Mucosa of stomach (tissue), 1 donor: ENCODE results near the gene AUTS2.

Experiments used
- H3K27me3 ChIP-seq: one replicate; pipeline ENCODE4 v1.7.0; 2013; ENCODE audit warnings: mild to moderate bottlenecking, low read length; ENCODE audit not compliant: control insufficient read depth, insufficient read depth
- H3K36me3 ChIP-seq: one replicate; pipeline ENCODE4 v1.7.0; 2013; ENCODE audit warnings: low read length; ENCODE audit not compliant: control insufficient read depth, insufficient read depth
- H3K4me1 ChIP-seq: one replicate; pipeline ENCODE4 v1.7.0; 2013; ENCODE audit warnings: mild to moderate bottlenecking, low read length; ENCODE audit not compliant: control insufficient read depth, insufficient read depth
- H3K4me3 ChIP-seq: one replicate; pipeline ENCODE4 v1.7.0; 2013; ENCODE audit warnings: low read length
- H3K9ac ChIP-seq: one replicate; pipeline ENCODE4 v1.7.0; 2013; ENCODE audit warnings: mild to moderate bottlenecking, low read length, moderate library complexity
- H3K9me3 ChIP-seq: one replicate; pipeline ENCODE4 v1.7.0; 2013; ENCODE audit warnings: mild to moderate bottlenecking, low read length, moderate library complexity; ENCODE audit not compliant: control insufficient read depth
- donor health status: Pancreatic carcinoma.

The AUTS2 gene

DNA sequence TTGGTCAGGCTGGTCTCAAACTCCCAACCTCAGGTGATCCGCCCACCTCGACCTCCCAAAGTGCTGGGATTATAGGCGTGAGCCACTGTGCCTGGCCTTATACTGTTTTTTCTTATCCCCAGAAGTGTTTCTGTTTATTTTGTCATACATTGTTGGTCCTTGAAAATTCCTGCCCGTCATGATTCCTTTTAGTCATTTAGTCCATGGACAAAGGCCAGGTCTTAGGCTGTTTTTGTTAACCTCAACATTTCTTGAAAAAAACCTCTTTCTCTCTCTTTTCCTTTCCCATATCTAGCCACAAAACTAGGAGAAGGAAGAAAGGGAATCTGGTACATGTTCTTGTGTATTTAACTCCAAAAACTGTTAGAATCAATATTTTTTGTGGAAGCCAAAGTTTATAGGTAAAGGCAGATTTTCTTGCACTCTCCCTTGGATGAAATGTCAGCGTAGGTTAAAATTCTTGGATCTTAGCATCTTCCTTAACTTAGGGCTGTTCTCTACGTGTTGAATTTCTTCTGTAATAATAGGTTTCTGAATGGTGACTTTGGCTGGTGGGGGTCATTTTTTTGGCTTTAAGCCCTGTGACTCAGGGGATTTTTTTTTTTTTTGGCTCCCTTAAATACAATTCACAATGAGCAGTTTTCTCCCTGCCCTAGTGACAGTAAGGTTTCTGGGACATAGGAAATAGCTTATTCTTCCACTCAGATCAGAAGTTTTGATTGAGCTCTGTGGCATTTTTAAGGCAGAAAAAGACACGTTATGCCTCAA lies 500.8 kb downstream of the AUTS2 start:
- Histone ChIP-seq H3K9ac (no peak overlapping the region), H3K27me3 (no peaks in the 10 kb centered on the region), H3K4me1 (no peaks in the 10 kb centered on the region), H3K36me3 (no peaks in the 10 kb centered on the region), H3K4me3 (no peak overlapping the region), H3K9me3 (no peaks in the 10 kb centered on the region)

DNA sequence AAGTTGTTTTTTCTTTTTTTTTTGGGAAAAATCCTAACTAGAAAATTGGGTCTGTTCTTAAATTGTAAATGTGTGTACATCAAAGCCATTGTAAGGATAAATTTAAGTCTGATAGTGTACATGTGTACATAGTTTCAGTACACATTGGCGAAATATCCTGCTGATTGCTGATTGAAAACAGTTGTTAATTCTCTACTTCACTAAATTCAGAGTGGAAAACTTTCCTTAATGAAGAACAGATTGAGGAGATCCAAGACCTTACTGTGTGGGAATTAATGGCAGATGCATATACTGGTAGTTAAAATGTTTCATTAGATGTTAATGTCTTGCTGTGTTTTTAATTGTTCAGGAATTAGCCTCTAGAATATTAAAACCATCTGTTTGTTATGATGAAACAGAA lies 506.0 kb downstream of the AUTS2 start:
- no peaks in the 10 kb centered on the region for H3K27me3 ChIP-seq
- no peak overlapping the region for H3K9ac ChIP-seq
- no peak overlapping the region for H3K4me3 ChIP-seq
- no peaks in the 10 kb centered on the region for H3K4me1 ChIP-seq
- H3K9me3 ChIP-seq: no peaks in the 10 kb centered on the region
- H3K36me3 ChIP-seq: no peaks in the 10 kb centered on the region

DNA sequence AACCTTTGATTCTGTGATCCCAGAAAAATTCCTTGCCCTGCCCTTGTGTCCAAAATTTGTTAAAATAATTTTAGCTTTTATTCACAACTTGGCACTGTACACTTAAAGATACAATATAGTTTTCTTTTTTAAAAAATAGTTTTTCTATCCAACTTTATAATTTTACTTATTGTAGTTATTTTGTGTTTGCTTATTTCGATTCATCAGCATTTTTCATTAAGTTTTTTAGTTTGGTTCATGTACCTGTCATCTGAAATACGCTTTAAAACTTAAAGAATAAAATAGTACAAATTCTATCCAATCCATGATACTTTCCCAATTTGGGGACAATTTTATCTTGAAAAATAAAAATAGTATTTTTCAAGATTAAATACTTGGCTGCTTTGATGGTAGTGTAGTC lies 514.8 kb downstream of the AUTS2 start:
- Histone ChIP-seq H3K27me3 (no peaks in the 10 kb centered on the region), H3K4me1 (no peaks in the 10 kb centered on the region), H3K4me3 (no peak overlapping the region)

DNA sequence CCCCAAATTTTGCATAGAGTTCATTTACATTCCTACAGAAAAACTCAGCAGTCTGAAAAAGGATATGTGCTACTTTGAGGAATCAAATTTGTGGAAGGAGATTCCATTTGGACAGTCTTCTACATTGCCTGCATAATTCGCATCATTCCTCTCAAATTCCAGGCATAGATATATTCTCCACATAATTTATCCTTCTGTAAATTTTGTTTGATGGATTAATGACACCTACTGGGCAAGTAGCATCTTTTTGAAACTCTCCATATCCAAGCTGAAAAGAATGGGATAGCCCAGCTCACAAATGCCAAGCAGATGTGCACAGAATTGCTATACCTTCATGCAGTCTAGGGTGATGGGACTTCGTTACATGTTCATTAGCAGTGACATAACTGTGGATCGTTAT lies 515.3 kb downstream of the AUTS2 start:
- Histone ChIP-seq H3K4me1 (no peaks in the 10 kb centered on the region), H3K9ac (no peak overlapping the region), H3K4me3 (no peak overlapping the region), H3K9me3 (no peaks in the 10 kb centered on the region), H3K27me3 (no peaks in the 10 kb centered on the region), H3K36me3 (no peaks in the 10 kb centered on the region)

More for the DNA sequence above, 514.8 kb downstream of the AUTS2 start:
- no peak overlapping the region for H3K9ac ChIP-seq
- no peaks in the 10 kb centered on the region for H3K9me3 ChIP-seq
- H3K36me3 ChIP-seq: no peaks in the 10 kb centered on the region

DNA sequence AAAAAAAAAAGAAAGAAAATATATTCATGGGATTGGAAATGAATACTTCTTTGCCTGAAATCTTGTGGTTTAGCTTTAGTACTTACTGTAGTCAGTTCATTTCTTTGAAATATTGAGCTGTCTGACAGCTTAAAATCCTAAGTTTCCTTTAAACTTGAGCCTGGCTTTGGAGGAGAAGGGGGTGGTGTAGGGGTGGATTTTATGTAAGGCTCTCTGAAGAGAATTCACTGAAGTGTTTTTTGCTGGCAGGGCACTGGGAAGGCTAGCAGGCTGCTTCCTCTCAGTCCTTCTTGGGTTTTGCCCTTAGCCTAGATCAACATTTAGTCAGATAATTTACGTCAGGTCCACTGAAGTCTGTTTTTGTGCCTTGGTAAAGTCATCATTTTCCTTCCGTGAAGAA lies 516.5 kb downstream of the AUTS2 start:
- Histone ChIP-seq H3K36me3 (no peaks in the 10 kb centered on the region), H3K27me3 (no peaks in the 10 kb centered on the region), H3K9me3 (no peaks in the 10 kb centered on the region), H3K4me3 (no peak overlapping the region), H3K4me1 (no peaks in the 10 kb centered on the region), H3K9ac (no peak overlapping the region)

DNA sequence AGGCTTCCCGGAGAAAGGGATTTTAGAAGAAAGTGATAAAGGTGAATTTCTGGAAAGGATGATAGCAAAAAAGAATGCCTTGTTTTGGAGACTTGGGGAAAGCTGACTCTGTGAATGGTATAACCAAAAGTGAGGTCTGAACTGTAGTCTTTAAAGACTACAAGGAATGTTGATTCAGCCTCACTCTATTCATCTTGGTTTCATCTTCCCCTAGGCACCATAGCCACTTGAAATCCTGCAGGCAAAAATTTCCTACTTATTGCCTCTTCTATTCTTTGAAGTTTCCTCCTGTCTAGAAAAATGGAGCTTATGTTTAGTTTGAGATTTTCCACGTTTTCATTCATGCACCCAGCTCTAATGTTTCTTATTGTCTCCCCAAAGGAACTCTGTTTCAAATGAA lies 518.0 kb downstream of the AUTS2 start:
- Histone ChIP-seq H3K4me1 (no peaks in the 10 kb centered on the region), H3K27me3 (no peaks in the 10 kb centered on the region)

DNA sequence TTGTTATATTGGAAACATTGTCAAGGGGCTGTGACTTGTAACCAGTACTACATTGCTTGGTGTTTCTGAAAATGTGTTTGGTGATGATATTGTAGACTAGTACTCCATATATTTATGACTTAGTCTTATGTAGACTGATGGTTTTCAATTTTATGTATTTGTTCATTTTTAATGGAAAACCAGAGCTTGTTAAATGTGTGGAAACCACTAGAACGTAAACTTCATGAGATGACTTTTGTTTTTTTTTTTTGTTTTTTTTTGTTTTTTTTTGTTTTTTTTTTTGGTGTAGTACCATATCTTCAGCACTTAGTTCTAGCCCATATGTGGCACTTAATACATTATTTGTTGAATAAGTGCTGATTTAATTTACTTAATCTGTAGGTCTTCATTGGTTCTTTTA lies 518.6 kb downstream of the AUTS2 start:
- Histone ChIP-seq H3K27me3 (no peaks in the 10 kb centered on the region), H3K9ac (no peak overlapping the region), H3K36me3 (no peaks in the 10 kb centered on the region), H3K9me3 (no peaks in the 10 kb centered on the region), H3K4me3 (no peak overlapping the region), H3K4me1 (no peaks in the 10 kb centered on the region)

More for the DNA sequence above, 518.0 kb downstream of the AUTS2 start:
- no peak overlapping the region for H3K9ac ChIP-seq
- no peaks in the 10 kb centered on the region for H3K9me3 ChIP-seq
- H3K36me3 ChIP-seq: no peaks in the 10 kb centered on the region
- no peak overlapping the region for H3K4me3 ChIP-seq

DNA sequence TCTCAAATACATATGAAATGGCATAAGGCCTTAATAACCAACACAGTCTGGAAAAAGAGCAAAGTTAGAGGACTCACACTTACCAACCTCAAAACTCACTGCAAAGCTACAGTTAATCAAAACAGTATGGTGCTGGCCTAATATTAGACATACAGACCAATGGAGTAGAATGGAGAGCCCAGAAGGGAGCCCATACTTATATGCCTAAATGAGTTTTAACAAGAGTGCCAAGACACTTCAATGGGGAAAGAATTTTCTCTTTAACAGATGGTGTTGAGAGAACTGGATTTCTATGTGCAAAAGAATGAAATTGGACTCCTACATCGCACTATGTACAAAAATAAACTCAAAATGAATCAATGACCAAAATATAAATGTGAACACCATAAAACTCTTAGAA lies 522.6 kb downstream of the AUTS2 start:
- H3K4me1 ChIP-seq: no peaks in the 10 kb centered on the region
- no peaks in the 10 kb centered on the region for H3K9me3 ChIP-seq
- H3K36me3 ChIP-seq: no peaks in the 10 kb centered on the region
- no peak overlapping the region for H3K4me3 ChIP-seq
- no peaks in the 10 kb centered on the region for H3K27me3 ChIP-seq
- H3K9ac ChIP-seq: no peak overlapping the region

DNA sequence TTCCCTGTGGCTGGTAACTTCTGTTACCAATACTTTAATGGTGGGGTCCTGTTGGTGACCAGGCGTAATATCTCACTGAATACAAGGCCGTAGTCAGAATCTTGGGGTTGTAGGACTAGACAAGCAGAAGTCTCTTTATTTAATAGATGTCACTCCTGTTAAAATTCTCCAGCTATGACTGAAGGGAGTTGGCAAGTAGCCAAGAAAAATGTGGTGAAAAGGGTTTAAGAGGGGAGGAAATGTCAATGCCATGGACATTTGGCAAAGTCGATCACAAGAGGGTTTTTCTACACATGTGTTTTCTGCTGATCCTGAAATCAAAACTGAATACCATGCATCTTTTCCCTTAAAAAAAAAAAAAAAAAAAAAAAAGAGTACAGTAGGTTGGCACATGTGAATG lies 533.5 kb downstream of the AUTS2 start:
- Histone ChIP-seq H3K4me1 (no peaks in the 10 kb centered on the region), H3K9ac (no peak overlapping the region), H3K4me3 (no peak overlapping the region), H3K9me3 (no peaks in the 10 kb centered on the region), H3K36me3 (no peaks in the 10 kb centered on the region), H3K27me3 (no peaks in the 10 kb centered on the region)

DNA sequence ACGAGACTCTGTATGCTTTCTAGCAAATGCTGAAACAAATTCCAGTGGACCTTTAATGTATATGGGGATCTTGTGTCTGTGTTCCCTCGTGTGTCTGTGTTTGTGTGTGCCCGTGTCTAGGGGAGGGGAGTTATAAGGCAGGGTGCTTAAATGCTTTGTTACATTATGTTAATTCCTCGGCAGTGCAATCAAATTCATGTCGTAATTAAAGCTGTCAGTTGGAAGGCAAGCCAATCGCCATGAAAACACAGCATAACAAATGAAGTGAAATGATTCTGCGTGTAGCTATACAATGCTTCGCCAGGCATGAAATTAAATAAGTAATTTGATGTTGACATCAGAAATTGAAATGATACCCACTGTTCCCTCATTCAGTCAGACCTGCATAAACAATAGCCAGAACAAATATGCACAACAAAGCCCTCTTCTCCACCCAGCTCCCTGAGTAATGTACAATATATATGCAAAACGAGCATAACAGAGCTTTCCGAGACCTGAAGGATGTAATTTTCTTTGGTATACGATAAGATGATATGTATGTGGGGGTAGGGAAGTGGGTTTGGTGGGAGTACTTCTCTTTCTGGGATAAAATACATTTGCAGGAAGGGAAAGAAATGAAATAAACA lies 534.1 kb downstream of the AUTS2 start:
- H3K27me3 ChIP-seq: no peaks in the 10 kb centered on the region
- H3K9me3 ChIP-seq: no peaks in the 10 kb centered on the region
- H3K36me3 ChIP-seq: no peaks in the 10 kb centered on the region
- H3K4me3 ChIP-seq: no peak overlapping the region
- H3K9ac ChIP-seq: no peak overlapping the region
- no peaks in the 10 kb centered on the region for H3K4me1 ChIP-seq

DNA sequence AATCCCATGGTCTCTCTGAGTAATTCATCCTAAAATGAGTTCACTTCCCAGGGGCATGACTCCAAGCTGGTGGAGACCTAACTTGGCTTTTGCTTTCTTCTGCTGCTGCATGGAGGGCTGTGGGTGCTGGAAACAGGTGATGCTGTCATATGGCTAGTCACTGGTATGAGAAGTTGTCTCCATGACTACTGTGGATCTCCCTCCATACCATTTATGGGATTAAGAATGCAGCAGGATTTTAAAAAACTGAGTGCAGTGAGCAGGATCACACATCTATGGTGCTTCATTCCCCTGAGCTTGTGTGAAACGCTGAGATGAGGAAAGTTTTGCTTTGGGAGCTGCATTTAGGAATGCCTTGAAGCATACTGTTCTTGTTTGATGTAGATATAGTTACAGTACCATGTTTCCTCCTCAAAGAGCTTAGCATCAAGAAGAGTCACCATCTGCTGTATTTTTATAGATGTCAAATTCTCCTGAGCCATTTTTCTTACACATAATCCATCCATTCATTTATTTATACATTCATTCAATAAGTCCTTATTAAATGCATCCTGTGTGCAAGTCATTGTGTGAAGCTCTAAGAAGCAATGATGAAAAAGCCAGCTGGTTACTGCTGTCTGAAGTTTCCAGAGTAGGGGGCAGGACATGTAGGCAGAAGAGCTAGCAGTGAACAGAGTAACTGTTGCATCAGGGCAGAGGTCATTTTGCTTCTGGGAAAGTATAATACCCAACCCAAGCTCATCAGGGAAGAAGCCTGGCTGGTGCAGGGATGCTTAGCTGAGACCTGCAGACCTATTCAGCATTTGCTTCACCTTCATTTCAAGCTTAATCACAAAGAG lies 534.8 kb downstream of the AUTS2 start:
- Histone ChIP-seq H3K4me3 (no peak overlapping the region), H3K9me3 (no peaks in the 10 kb centered on the region), H3K4me1 (no peaks in the 10 kb centered on the region), H3K27me3 (no peaks in the 10 kb centered on the region), H3K36me3 (no peaks in the 10 kb centered on the region), H3K9ac (no peak overlapping the region)
